B cell (primary cell): ENCODE measurements around the gene MYO5C.

Experiments used
- EZH2 ChIP-seq: IDR thresholded peaks from 2 replicates; pipeline ENCODE4 v1.6.1; 2012; ENCODE audit warnings: borderline replicate concordance, low read depth, mild to moderate bottlenecking, moderate library complexity, low read length; ENCODE audit not compliant: insufficient read depth, poor library complexity, severe bottlenecking
- TF ChIP-seq, protein P1 (sequence below): fragments of 200-600 bp; IDR thresholded peaks from one replicate; pipeline ENCODE4 v1.8.0; 2022; ENCODE audit warnings: antibody characterized with exemption, mild to moderate bottlenecking

DNA sequence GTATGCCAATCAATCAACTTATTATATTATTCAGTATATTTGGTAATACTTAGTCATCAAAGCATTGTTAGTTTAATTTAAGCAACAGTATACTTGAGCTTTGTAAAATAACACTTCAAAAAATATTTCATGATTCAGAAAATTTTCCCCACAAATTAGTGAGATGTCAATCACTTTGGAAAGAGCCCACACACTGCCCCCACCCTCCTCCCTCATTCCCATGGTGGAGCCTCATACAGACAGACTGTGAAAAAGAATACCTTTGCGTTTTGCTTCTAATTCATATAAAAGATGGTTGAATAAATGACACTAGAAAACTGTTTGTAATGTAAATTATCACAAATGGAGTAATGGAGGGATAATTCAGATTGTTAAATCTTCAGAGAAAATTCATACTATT is 43.3 kb upstream of the MYO5C start:
- TF ChIP-seq, protein P1, sequence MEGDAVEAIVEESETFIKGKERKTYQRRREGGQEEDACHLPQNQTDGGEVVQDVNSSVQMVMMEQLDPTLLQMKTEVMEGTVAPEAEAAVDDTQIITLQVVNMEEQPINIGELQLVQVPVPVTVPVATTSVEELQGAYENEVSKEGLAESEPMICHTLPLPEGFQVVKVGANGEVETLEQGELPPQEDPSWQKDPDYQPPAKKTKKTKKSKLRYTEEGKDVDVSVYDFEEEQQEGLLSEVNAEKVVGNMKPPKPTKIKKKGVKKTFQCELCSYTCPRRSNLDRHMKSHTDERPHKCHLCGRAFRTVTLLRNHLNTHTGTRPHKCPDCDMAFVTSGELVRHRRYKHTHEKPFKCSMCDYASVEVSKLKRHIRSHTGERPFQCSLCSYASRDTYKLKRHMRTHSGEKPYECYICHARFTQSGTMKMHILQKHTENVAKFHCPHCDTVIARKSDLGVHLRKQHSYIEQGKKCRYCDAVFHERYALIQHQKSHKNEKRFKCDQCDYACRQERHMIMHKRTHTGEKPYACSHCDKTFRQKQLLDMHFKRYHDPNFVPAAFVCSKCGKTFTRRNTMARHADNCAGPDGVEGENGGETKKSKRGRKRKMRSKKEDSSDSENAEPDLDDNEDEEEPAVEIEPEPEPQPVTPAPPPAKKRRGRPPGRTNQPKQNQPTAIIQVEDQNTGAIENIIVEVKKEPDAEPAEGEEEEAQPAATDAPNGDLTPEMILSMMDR: no peak
- no peak for TF ChIP-seq EZH2
